ENCODE results near the gene ETV6. TPM values are rescaled to one million over a fixed set of nuclear protein-coding genes. Genes with fewer than 3 reads are reported as not detected.
A peak's percentile ranks its signal among the peaks of the same experiment; 100 is the strongest.

ETV6 gene
- total and polyA plus RNA-seq, 8 donors = 5.1 to 31.6 (median 18.2) TPM

- Histone ChIP-seq H3K36me3 (no peaks in the 10 kb centered on the region), H3K27me3 (no peaks in the 10 kb centered on the region), H3K9me3 (no peaks in the 10 kb centered on the region), H3K27ac (peak overlapping the region in 1 of 4 donors; percentile 18), H3K4me1 (peaks cover 28 to 52% (median 28%) of the 10 kb centered on the region in 3 donors), H3K4me3 (no peak overlapping the region)
- ATAC-seq = no peak
- WGBS, 2 donors = 82 to 83% methylated on average over 8 of the region's 8 CpGs
- intact Hi-C loops (cut with DNase I) = no loop called here
- TF ChIP-seq CTCF (IDR thresholded peaks at IDR 0.05) = no peak
- DNase-seq = no peak
- FAIRE-seq = no peak
Measured at GRCh38 chr12:11882301-11883019, 233.0 kb downstream of the ETV6 start.

GRCh38 chr12:11884116-11884515 lies 234.6 kb downstream of the ETV6 start:
- FAIRE-seq (no peak), ATAC-seq (no peak), DNase-seq (no peak)
- intact Hi-C loops (cut with DNase I) = no loop called here
- H3K27me3 ChIP-seq = no peaks in the 10 kb centered on the region
- peak overlapping the region in 2 of 4 donors; percentile 86 to 90 for H3K27ac ChIP-seq
- H3K36me3 ChIP-seq = peaks cover 0 to 14% (median 0%) of the 10 kb centered on the region in 3 donors
- no peak overlapping the region for H3K4me3 ChIP-seq
- TF ChIP-seq CTCF (IDR thresholded peaks at IDR 0.05) = no peak
- no peaks in the 10 kb centered on the region for H3K9me3 ChIP-seq
- H3K4me1 ChIP-seq = peaks cover 19 to 35% (median 21%) of the 10 kb centered on the region in 3 donors
- WGBS, 2 donors = 91 to 95% methylated on average over 11 of the region's 11 CpGs

GRCh38 chr12:11884706-11885105 lies 235.2 kb downstream of the ETV6 start:
- DNase-seq (no peak), FAIRE-seq (no peak), ATAC-seq (peak in 2 of 4 donors; percentile 38 to 42)
- peaks cover 19 to 34% (median 19%) of the 10 kb centered on the region in 3 donors for H3K4me1 ChIP-seq
- H3K27ac ChIP-seq = peak overlapping the region; percentile 49 to 90 (median 73)
- no peak for TF ChIP-seq CTCF (IDR thresholded peaks at IDR 0.05)
- no peak overlapping the region for H3K4me3 ChIP-seq
- WGBS, 2 donors = 92 to 97% methylated on average over 2 of the region's 2 CpGs
- peaks cover 0 to 14% (median 0%) of the 10 kb centered on the region in 3 donors for H3K36me3 ChIP-seq
- H3K9me3 ChIP-seq = no peaks in the 10 kb centered on the region
- H3K27me3 ChIP-seq = no peaks in the 10 kb centered on the region
- intact Hi-C loops (cut with DNase I) = loop anchor here in 1 of 3 donors (5.0 kb wide), 1 partner anchor 237 kb away; the partner anchor contains the start of gene ETV6

- intact Hi-C loops (cut with DNase I) = loop anchor here in 1 of 3 donors (5.0 kb wide), 1 partner anchor 238 kb away; the partner anchor contains the start of gene ETV6
Measured at GRCh38 chr12:11885261-11886038, 236.0 kb downstream of the ETV6 start.

More at GRCh38 chr12:11885261-11886038, 236.0 kb downstream of the ETV6 start:
- Histone ChIP-seq H3K27me3 (no peaks in the 10 kb centered on the region), H3K4me3 (peak overlapping the region in 1 of 4 donors; percentile 18), H3K9me3 (no peaks in the 10 kb centered on the region), H3K27ac (peak overlapping the region; percentile 49 to 90 (median 73)), H3K4me1 (peaks cover 19 to 34% (median 19%) of the 10 kb centered on the region in 3 donors), H3K36me3 (peaks cover 0 to 14% (median 0%) of the 10 kb centered on the region in 3 donors)
- DNase-seq (peak in 3 of 6 donors; percentile 35 to 54 (median 42)), FAIRE-seq (peak; percentile 13), ATAC-seq (peak; percentile 82 to 91 (median 84))
- TF ChIP-seq CTCF (IDR thresholded peaks at IDR 0.05) = no peak
- 26 to 35% methylated on average over 8 of the region's 8 CpGs for WGBS, 2 donors
